GM04503 (cell line): ENCODE results near the gene RSRP1.

Source experiments
- DNase-seq: peaks from one replicate; pipeline ENCODE4 v3.0.0-alpha.2; 2012; ENCODE audit warnings: low read depth

The RSRP1 gene

DNA sequence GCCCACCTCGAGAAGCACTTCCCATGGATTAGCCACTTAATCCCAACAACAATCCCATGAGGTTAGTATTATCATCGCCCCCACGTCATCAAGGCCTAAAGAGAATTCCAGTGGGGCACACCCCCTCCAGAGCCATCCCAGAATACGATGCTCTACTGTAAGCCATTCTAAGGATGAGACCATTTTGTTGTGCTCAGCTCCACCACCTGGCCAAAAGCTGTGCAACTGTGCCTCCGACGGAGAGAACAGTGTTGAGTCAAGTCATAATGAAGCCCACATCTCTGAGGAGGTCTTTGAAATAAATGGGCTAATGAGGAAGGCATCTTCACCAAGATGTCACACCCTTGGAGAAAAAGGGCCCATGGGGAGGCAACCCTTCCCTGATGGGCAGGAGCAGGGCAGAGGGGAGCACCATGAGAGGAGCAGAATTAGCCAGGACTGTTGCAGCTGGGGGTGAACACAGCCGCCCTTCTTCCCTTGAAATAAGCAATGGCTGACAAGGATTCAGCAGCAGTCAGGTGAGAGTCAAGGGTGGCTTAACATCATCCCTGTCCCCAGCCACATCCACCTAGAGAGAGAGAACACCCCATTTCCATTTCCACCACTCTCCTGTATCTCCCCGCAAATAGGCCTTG is 29.5 kb downstream of the RSRP1 start:
- no peak for DNase-seq

DNA sequence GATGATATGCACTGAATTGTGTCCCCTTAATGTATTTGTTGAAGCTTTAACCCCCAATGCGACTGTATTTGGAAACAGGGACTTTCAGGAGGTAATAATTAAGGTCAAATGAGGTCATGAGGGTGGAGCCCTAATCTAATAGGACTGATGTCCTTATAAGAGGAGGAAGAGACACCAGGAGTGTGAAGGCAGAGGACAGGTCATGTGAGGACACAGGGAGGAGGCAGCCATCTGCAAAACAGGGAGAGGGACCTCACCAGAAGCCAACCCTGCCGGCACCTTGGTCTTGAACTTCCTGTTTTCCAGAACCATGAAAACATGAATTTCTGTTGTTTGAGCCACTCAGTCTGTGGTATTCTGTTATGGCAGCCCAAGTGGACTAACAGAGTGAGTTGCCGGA is 30.2 kb downstream of the RSRP1 start:
- no peak for DNase-seq

DNA sequence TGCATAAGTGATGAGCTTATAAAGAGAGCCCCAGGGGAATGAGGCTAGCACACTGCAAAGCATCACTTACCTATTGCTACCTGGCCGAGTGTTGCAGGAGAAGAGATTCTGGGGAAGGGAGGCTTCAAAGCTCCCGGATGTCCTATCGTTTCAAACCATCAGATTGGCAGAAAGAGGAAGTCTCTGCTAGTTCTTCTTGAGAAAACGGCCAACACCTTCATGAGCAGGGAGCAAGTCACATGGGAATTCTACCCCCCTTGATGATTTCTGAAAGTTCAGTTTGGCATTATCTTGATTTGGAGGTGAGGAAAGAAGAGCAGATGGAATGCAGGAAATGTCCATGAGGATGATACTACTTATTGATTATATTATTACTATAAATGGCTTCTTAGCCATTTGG is 31.1 kb downstream of the RSRP1 start:
- DNase-seq = no peak

DNA sequence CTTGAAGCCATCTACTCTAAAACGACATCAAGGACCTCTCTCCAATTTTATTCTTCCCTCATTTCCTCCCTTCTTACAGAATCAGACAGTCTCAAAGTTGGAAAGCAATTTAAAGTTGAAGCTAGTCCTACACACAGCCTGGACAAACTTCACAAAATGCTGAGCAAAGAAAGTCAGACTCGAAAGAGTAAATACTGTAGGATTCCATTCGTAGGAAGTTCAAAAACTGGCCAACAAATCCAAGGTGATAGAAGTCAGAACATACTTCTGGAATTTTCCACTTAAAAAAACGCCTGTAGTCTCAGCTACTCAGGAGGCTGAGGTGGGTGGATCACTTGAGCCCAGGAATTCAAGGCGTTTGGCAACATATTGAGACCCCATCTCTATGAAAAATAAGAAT is 34.5 kb downstream of the RSRP1 start:
- no peak for DNase-seq

DNA sequence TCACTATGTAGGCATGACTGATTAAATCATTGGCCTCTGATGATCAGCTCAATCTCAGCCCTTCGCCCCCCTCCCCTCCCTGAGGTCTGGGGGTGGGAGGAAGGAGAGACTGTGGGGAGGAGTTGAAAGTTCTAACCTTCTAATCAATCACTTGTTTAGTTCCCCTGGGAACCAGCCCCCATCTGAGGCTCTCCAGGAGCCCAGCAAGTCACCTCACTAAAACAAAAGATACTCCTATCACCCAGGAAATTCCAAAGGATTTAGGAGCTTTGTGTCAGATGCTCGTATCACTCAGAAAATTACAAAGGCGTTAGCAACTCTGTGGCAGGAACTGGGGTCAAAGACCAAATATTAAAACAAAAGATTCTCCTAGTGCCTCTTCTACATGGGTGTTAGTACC is 36.5 kb downstream of the RSRP1 start:
- DNase-seq = no peak

DNA sequence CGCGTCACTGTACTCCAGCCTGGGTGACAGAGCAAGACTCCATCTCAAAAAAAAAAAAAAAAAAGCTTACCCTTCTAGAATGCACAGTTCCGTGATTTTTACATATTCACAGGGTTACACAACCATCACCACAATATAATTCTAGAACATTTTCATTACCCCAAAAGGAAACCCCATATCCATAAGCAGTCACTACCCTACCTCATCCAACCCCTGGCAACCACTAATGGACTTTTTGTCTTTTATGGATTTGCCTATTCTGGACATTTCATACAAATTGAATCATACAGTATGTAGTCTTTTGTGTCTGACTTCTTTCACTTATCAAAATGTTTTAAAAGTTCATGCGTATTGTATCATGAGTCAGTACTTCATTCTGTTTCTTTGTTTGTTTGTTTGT is 37.7 kb downstream of the RSRP1 start:
- DNase-seq = no peak

DNA sequence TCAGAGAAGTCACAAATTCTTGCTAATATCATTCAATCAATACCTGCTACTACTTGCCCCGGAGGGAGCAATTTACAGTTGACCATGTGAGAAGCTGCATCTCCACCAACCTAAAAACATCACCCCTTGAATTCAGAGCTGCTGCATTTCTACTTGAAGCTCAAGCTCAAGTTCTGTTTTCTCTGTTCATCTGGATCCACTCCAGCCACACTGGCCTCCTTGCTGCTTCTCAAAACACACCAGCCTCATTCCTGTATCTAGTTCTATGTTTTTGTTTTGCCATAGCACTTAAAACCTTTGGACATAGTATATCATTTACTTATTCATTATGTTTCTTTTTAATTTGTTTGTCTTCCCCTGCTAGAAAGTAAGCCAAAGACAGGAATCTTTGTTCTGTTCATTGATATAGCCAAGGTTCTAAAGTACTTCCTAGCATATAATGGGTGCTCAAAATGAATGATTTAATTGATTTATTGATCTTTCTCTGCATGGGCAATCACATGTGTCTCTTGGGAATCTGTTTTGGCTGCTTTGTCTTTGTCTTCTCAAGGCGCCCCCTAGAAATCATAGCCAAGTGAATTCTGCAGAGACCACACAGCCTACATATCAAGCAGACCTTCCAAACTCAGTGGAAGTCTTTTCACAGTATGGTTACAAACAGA is 38.6 kb downstream of the RSRP1 start:
- DNase-seq = no peak

DNA sequence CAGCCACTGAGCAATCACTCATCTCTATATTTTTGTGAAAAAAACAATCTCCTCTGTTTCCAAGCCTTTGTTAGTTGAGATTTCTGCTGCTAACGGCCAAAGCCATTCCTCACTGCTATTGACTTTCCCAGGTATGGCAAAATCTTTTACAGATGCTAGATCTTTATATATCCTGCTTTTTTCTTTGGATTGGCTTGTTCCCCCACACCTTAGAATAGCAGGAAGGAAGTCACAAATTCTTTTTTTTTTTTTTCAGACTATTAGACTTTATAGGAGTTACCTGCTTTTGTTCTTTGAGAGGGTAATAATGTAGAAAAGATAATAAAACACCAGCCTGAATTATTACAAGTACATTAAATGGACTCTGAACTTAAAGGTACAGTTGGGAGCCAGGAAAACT is 39.2 kb downstream of the RSRP1 start:
- no peak for DNase-seq

DNA sequence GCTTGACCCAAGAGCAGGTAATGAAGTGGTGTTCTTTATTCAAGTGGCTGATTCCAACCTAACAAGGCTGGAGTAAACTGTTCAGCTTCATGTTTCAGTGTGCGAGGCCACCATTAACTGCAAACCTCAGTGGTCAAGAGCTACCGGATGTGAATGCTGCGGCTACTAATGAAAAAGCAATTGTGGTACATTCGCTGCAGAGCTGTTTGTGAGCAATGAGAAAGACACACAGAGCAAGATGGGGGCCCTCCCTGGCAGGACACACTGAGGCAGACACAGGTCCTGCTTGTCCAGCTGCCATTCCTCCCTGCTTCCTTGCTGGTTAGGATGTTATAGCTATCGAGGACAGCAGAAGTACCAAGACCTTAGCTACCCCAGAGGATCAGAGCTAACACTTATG is 41.1 kb downstream of the RSRP1 start:
- DNase-seq = no peak

DNA sequence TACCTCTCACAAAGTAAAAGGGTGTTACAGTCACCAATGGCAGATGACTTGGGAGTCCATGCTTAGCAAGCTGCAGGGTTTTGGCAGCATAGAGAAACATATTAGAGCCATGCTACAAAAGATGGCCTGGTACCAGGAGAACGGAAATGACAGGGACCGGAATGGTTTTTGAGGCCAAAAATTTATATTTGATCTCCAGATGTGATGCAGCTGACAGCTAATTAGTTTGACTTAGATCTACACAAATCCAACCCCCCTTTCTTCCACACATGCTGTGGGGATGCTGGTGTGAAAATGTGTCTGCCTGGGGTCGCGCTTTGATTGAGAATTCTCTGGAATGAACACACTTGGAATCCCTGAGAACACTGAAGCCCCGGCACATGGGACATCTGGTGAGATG is 41.5 kb downstream of the RSRP1 start:
- no peak for DNase-seq

DNA sequence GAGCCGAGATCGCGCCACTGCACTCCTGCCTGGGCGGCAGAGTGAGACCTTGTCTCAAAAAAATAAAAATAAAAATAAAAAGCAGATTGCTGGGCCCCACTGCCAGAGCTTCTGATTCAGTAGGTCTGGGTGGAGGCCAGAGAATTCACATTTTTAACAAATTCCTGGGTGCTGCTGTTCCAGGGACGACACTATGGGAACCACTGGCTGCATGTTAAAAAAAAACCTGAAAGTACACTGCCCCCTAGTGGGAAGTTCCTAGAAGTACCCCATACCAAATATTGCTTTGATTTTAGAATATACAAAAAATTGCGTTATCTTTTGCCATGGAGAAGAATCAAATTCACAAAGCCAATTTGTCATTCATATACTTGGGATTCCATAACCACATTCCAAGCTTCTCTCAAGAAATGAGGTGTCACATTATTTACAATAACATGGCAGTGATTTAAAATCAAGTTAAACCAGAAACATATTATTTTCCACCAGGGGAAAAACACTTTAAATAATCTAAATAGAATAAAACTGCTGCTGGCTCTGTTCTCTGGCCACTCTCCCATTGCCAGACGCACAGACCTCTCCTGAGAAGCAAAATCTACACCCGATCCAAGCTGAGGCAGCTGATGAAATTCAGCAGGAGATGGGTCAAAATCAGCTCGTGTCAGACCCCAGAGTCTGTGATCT is 42.3 kb downstream of the RSRP1 start:
- peak; percentile 58 for DNase-seq

DNA sequence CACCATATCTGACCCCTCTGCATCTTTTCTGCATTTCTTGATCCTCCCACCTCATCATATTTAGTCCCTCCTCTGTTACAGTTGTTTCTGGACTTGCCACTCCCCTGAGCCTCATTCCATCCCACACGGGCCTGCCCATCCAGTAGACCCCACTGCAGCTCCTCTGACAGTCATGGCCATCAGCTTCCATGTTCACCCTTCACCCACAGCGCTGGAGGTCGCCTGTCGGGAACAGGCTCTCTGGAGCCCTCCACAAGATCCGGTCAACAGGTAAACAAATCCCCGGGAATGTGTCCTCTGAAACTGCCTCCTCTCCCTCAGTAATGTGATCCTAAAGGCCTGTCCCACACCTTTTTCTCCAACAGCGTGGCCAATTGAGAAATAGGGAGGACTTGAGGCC is 46.2 kb downstream of the RSRP1 start:
- no peak for DNase-seq

DNA sequence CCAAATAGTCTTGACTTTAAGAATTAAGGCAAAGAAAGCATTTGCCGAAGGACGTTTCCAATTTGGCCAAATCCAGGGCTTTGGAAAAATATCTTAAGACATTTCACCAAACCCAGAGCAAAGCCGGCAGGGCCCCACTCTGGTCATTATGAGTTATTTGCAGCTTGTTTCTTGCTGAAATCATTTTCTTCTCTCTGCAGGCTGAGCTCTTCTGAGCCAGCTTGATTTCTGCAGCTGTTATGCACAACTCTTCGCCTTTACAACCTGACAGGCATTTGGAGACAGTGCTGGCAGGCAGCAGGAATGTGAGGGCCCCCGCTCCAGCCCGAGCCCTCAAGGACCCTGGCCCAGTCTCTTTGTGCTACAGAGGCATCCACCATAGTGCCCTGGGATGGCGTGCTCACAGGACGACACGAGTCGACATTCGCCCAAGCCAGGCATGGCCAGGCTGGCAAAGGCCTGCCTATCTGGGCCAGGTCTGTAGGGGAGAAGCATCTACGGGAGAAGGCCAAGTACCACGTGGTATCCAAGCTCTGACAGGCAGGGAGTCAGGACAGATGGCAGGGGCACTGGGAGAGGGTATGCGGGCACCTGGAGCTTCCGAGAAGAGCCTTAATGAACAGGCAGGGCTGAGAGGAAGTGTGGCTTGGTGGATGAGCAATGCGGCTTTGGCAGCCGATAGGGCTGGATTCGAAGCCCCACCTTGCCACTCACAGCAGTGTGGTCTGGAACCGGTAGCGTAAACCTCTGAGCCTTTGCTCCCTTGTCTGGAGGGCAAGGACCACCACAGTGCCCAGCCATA is 47.2 kb downstream of the RSRP1 start:
- DNase-seq = no peak

DNA sequence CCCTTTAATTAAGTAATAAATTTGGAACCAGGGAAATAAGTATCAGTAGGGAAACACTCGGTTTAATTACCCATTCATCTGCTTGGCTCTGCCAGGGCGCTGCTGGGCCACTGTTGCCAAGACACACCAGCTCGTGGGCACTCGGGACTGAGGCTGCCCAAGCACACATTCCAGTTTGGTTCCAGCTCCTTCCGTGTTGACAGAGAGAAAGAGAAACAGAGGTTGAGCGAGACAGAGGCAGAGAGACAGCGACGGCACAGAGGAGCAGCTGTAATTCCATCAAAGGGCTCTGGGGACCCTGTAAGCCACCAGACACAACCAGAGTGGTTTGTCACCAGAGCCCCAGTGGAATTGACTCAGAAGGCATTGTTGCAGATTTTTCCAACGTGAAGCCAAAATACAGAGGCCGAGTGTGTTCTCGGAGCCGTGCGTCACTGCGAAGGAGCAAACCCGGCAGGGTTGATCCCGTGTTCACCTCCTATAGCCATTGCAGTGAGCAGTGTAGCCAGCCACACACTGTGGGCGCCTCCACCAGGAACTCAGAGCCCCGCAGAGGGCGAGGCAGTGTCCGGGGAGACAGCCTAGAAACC is 48.5 kb downstream of the RSRP1 start:
- DNase-seq = peak; percentile 21

DNA sequence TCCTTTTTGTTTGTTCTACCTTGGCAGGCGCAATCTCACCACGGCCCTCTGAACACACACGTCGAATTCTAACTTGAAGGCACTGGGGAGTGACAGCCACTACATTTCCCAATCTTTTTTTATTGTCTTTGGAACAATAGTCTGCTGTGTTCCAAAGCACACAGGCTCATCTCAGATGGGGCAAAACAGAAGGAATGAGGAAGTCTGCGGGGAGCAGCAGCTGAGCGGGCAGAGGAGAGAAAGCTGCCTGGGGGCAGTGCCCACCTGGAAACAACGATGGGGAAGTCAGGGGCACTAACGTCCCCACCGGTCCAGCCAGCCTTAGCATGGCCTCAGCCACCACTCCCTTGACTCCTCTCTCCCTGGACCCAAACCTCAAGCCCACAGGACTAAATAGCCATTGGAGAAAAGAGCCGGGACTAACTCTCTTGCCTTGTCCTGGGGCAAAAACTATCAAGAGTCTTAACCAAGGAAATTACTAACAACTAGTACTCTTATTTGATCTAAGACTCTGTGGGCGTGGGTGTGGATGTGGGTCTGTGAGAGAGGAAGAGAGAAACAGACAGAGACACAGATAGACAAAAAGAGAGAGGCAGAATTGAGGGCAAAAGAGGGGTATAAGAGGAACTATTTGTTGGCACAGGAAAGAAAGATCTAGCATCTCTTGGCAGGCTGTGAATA is 49.1 kb downstream of the RSRP1 start:
- DNase-seq = no peak

DNA sequence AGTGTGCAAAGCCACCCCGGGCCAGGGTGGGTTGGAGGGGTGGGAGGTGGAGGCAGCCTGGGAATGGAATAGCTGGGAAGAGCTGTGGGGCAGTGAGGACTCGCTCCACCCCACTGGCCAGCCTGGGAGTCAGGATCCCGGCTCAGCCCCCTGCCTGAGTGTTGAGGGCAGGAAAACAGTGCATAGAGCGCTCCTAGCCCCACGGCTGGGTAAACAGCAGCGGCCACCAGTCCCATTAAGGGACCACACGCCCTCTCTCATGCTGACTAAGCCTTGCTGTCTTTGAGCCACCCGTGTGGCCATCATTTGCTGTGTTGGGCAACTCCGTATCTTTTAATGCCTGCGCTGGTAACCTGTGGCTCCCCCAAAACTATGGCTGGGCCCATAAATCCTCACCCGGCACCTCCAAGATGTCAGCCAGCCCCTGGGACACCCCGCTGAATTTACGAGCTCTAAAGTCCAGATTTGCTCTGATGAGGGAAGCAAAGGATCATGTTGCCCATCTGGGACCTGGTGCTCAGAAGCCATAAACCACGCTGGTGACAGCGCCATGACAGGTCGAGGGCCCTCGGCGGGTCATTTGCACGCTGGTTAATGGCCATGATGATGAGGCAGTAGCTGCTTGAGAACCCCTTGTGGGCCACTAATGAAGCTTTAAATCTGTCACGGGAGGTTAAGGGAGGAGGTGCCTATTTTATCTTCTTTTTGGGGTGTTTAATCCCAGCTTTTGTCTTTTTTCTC is 49.8 kb downstream of the RSRP1 start:
- no peak for DNase-seq

DNA sequence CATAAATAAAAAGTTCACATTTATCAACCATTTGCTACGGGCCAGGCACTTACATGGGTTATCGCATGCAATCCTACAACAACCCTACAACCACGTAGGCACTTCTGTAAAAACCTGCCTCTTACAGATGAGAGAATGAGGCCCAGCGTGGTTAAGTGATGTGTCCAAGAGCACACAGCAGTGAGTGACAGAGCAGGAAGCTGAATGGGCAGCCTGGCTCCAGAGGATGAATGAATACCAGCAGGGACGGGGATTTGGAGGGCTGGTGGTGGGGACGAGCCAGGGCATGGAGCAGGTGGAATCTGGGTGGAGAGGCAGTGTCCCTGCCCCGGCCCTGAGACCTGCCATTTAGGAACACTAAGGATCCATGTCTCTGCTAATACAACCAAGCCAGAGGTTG is 50.4 kb downstream of the RSRP1 start:
- DNase-seq = no peak

DNA sequence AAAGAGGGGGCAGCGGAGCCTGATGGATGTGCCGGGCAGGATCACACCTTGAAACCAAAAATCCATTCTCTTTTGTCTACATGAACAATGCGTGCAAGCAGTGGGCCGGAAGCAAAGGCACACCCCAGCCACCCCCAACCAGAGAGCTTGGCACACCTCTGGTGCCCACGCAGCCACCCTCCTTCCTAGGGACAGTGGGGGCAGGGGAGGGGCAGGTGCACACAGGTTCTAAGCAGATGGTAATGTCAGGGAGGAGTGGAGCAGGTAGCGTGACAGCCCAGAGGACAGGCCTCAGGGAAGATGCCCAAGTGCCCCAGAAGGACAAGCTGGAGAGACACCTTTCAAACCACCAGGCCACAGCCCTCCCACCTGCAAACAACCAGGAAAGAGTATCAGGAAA is 51.4 kb downstream of the RSRP1 start:
- DNase-seq = no peak

DNA sequence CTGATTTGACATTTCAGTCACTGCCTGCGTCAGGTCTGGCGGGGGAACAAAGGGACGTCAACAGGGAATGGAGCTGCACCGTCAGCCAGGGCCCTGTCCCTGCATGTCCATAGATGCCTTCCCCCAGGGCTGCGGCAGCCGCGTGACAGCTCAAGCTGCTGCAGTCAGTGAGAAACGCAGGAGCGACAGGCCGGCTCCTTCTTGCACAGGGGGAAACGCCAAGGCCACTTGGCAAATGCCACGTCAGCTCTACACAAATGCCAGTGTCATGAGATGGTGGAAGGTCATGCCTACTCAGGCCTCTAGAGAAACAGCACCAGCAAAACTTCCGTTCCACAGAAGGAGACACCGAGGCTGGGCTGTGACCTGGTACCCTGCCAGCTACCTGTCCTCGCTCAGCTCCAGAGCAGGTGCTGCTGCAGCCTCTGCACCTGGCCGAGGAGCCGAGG is 52.7 kb downstream of the RSRP1 start:
- no peak for DNase-seq

DNA sequence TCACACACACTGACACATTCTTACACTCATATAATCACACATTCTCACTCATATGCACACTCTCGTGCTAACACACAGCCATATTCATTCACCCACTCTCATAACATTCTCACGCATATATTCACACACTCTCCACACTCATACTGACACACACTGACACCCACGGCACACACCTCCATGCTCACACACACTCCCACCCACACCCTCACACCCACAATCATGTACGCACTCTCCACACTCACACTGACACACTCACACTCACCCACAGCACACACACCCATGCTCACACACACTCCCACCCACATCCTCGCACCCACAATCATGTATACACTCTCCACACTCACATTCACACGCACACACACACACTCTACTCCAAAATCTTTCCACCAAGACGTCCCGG is 53.2 kb downstream of the RSRP1 start:
- DNase-seq = no peak

DNA sequence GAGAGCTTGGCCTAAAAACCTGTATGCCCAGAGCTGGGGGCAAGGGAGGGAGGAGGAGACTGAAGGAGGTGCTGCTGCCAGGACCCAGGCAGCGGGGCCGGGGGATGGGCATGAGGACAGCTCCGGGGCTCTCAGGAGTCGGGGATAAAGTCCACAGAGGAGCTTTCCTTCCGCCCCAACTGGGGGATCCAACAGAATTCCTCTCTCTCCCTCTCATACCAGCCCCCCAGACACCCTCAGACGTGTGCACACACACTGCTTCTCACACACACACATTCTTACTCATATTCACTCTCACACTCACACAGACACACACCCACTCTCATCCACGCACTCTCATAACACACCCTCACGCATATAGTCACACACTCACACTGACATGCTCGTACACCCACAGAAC is 54.0 kb downstream of the RSRP1 start:
- no peak for DNase-seq
